SK-N-MC (cell line): ENCODE data around the gene SLC17A2.

Experiments
- EZH2 ChIP-seq: fragments of 200-600 bp; sonication (generic); IDR thresholded peaks from one replicate; pipeline ENCODE4 v1.6.1; 2017; ENCODE audit warnings: antibody characterized with exemption
- POLR2AphosphoS5 ChIP-seq: IDR thresholded peaks from 2 replicates; pipeline ENCODE4 v1.6.1; 2012; ENCODE audit warnings: mild to moderate bottlenecking, low read depth, low read length, borderline replicate concordance

DNA sequence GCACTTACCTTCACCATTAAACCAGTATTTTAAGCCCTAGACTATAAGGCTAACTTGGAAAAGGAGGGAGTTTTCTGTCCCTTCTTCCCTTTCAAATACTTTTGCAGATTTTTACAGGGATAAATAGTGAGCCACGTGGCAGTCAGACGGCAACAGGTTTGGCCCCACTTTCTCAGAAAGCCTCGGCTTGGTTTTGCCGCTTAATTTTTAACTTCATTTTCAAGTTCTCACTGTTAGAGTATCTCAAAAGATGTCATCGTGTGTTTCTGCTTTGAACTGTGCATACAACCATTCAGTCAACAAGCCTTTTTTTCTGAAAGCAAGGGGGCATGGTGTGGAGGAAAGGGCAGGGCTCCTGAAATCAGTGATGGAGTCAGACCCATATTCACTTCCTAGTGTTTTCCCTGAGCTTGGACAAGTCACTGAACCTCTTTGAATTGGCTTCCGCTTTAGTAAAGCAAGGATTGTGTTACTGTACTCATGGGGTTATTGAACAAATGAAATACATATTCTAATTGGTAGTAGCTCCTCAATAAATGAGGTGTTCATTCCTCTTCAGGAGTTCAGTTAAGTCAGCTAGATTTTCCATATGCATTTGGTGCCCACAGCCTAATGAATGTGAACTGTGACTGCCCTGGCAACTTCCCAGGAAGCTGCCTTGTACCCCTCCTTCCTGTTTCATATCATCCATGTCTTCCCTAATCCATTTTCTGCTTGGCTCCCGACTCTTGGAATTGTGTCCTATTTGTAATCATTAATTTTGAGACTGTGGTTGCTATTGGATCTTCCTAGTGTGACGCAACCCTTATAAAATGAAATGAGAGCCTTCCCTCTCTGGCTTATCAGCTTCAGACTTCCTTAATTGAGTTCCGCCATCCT, at the start of gene SLC17A2:
- TF ChIP-seq POLR2AphosphoS5 (no peak), EZH2 (no peak)
